HCT116 (cell line): ENCODE data around the gene BRIP1. TPM values are rescaled to one million over a fixed set of nuclear protein-coding genes. Genes with fewer than 3 reads are reported as not detected.

Experiments used
- ATAC-seq: fragments of 200-7000 bp; cut with Tn5 transposase; 2 replicates; pipeline ENCODE4 v1.9.1; 2020; ENCODE audit warnings: mild to moderate bottlenecking, moderate library complexity
- BruUV-seq: library from RNA; stranded (reverse); fragments of 400-500 nt; replicated peaks from 2 replicates; lab custom pipeline; 2021; lab: Mats Ljungman, UMichigan
- CTCF ChIA-PET: fragments of 300-600 bp; sonication (Branson Sonifier 250); formaldehyde crosslinking; loops from one replicate; lab custom pipeline; 2021; ENCODE audit warnings: antibody characterized with exemption; lab: Charles Lee
- POLR2A ChIA-PET: fragments of 300-600, 350-600 bp; sonication (Branson Sonifier 250); formaldehyde crosslinking; loops from one replicate; lab custom pipeline; 2021; ENCODE audit warnings: antibody characterized with exemption; lab: Charles Lee
- RAD21 ChIA-PET, 2 experiments: fragments of 300-600 bp; sonication (Branson Sonifier 250); formaldehyde crosslinking; loops; one replicate each; lab custom pipeline; 2023; ENCODE audit warnings: low total read pairs in 2 of 2; ENCODE audit not compliant: uncharacterized antibody in 2 of 2, unreplicated experiment in 2 of 2, low non-redundant PET in 1 of 2; lab: Charles Lee
- DNase-seq: peaks from one replicate; pipeline ENCODE4 v3.0.0-alpha.2; 2010; ENCODE audit warnings: low read depth, low spot score
- H2AFZ ChIP-seq: fragments of 200-600 bp; shearing (Covaris generic), sonication (generic); 2 replicates; pipeline ENCODE4 v1.6.1; 2017; ENCODE audit warnings: low read depth, mixed run types, mixed read lengths, antibody characterized with exemption, low read length; ENCODE audit not compliant: poor library complexity, severe bottlenecking
- H3K27ac ChIP-seq: 2 replicates; pipeline ENCODE4 v1.5.1; 2012; ENCODE audit warnings: low read depth, low read length
- H3K27me3 ChIP-seq: fragments of 200-600 bp; sonication (generic); 2 replicates; pipeline ENCODE4 v1.6.1; 2016; ENCODE audit warnings: mixed run types, low read length, mixed read lengths; ENCODE audit not compliant: insufficient read depth
- H3K36me3 ChIP-seq, 2 experiments: fragments of 200-500 bp in 1 of 2; fragments of 200-600 bp in 1 of 2; sonication (Bioruptor generic) in 1 of 2; sonication (generic) in 1 of 2; 2 replicates each; pipeline versions ENCODE4 v1.5.1 to v1.6.1; 2014 to 2016; ENCODE audit warnings: low read length in 2 of 2, inconsistent platforms in 1 of 2, mixed read lengths in 1 of 2, mixed run types in 1 of 2; ENCODE audit not compliant: insufficient read depth in 2 of 2, control insufficient read depth in 1 of 2
- H3K4me1 ChIP-seq, 2 experiments: fragments of 200-600 bp in 1 of 2; sonication (generic) in 1 of 2; 2 replicates each; pipeline versions ENCODE4 v1.5.1 to v1.6.1; 2012 to 2017; ENCODE audit warnings: low read length in 2 of 2, inconsistent platforms in 1 of 2, mild to moderate bottlenecking in 1 of 2, mixed read lengths in 1 of 2, mixed run types in 1 of 2, moderate library complexity in 1 of 2; ENCODE audit not compliant: insufficient read depth in 2 of 2, control insufficient read depth in 1 of 2
- H3K4me2 ChIP-seq: fragments of 200-600 bp; sonication (generic); 2 replicates; pipeline ENCODE4 v1.6.1; 2017; ENCODE audit warnings: mixed run types, low read length, mixed read lengths
- H3K4me3 ChIP-seq, 2 experiments: fragments of 200-600 bp in 1 of 2; sonication (generic) in 1 of 2; replicated peaks in 1 of 2; 2 replicates each; pipeline ENCODE4 v1.5.1; 2011 to 2016; ENCODE audit warnings: low read length in 2 of 2, control low read depth in 1 of 2, low read depth in 1 of 2, mild to moderate bottlenecking in 1 of 2, mixed read lengths in 1 of 2, mixed run types in 1 of 2
- H3K79me2 ChIP-seq: fragments of 200-600 bp; sonication (generic); 2 replicates; pipeline ENCODE4 v1.6.1; 2017; ENCODE audit warnings: mild to moderate bottlenecking, mixed run types, low read length, moderate library complexity, mixed read lengths; ENCODE audit not compliant: insufficient read depth
- H3K9ac ChIP-seq: fragments of 200-600 bp; sonication (generic); 2 replicates; pipeline ENCODE4 v1.6.1; 2016; ENCODE audit warnings: low read length, mixed read lengths
- H3K9me2 ChIP-seq: fragments of 200-600 bp; sonication (generic), shearing (Covaris generic); 2 replicates; pipeline ENCODE4 v1.6.1; 2017; ENCODE audit warnings: mixed run types, mild to moderate bottlenecking, moderate library complexity; ENCODE audit not compliant: insufficient read depth
- H3K9me3 ChIP-seq, 2 experiments: fragments of 200-500 bp in 1 of 2; fragments of 200-600 bp in 1 of 2; sonication (Bioruptor generic) in 1 of 2; sonication (generic) in 1 of 2; 2 replicates each; pipeline ENCODE4 v1.6.1; 2014 to 2017; ENCODE audit warnings: low read length in 2 of 2, mixed read lengths in 2 of 2, inconsistent platforms in 1 of 2, low read depth in 1 of 2, mild to moderate bottlenecking in 1 of 2, mixed run types in 1 of 2, moderate library complexity in 1 of 2; ENCODE audit not compliant: control insufficient read depth in 1 of 2, insufficient read depth in 1 of 2
- H4K20me1 ChIP-seq: fragments of 200-600 bp; sonication (generic), shearing (Covaris generic); 2 replicates; pipeline ENCODE4 v1.6.1; 2017; ENCODE audit warnings: mixed run types, mild to moderate bottlenecking, moderate library complexity; ENCODE audit not compliant: insufficient read depth
- ELF1 ChIP-seq: IDR thresholded peaks from 2 replicates; pipeline ENCODE4 v1.6.1; 2012; ENCODE audit warnings: low read depth, borderline replicate concordance
- EZH2 ChIP-seq: fragments of 200-600 bp; sonication (generic); IDR thresholded peaks from 2 replicates; pipeline ENCODE4 v1.6.1; 2017; ENCODE audit warnings: antibody characterized with exemption, mixed run types
- EZH2phosphoT487 ChIP-seq: fragments of 200-600 bp; IDR thresholded peaks from 2 replicates; pipeline ENCODE4 v1.6.1; 2018; ENCODE audit warnings: antibody characterized with exemption, borderline replicate concordance
- FOSL1 ChIP-seq: IDR thresholded peaks from 2 replicates; pipeline ENCODE4 v1.6.1; 2012; ENCODE audit warnings: low read depth
- JUND ChIP-seq: IDR thresholded peaks from 2 replicates; pipeline ENCODE4 v1.6.1; 2012
- POLR2A ChIP-seq: IDR thresholded peaks from 2 replicates; pipeline ENCODE4 v1.7.0; 2011; ENCODE audit warnings: borderline replicate concordance; ENCODE audit not compliant: insufficient read depth, insufficient read length; ENCODE audit errors: extremely low read depth
- POLR2AphosphoS5 ChIP-seq: IDR thresholded peaks from 2 replicates; pipeline ENCODE4 v1.6.1; 2011; ENCODE audit warnings: mild to moderate bottlenecking, low read depth, low read length, moderate library complexity
- RAD21 ChIP-seq: IDR thresholded peaks from 2 replicates; pipeline ENCODE4 v1.6.1; 2012; ENCODE audit warnings: low read depth, mild to moderate bottlenecking
- REST ChIP-seq: IDR thresholded peaks from 2 replicates; pipeline ENCODE4 v1.6.1; 2012; ENCODE audit warnings: low read depth
- SIN3A ChIP-seq: IDR thresholded peaks from 2 replicates; pipeline ENCODE4 v1.6.1; 2012; ENCODE audit warnings: low read depth
- SP1 ChIP-seq: IDR thresholded peaks from 2 replicates; pipeline ENCODE4 v1.6.1; 2012; ENCODE audit warnings: low read depth
- SRF ChIP-seq: IDR thresholded peaks from 2 replicates; pipeline ENCODE4 v1.6.1; 2012; ENCODE audit warnings: low read depth
- TCF7L2 ChIP-seq: IDR thresholded peaks from 2 replicates; pipeline ENCODE4 v1.7.0; 2011; ENCODE audit warnings: borderline replicate concordance, inconsistent platforms; ENCODE audit not compliant: insufficient read depth, insufficient read length; ENCODE audit errors: extremely low read depth
- ZFX ChIP-seq: fragments of 450-650 bp; IDR thresholded peaks from 2 replicates; pipeline ENCODE4 v1.6.1; 2017
- ZNF274 ChIP-seq: fragments of 200-500 bp; sonication (Bioruptor generic); IDR thresholded peaks from 2 replicates; pipeline ENCODE4 v1.6.1; 2014; ENCODE audit warnings: mild to moderate bottlenecking, low read depth, low read length, inconsistent platforms
- intact Hi-C: fragments of 100-400 bp; cut with micrococcal nuclease; formaldehyde crosslinking; loops from 2 replicates; pipeline ENCODE4 v1.10.0; 2022
- total RNA-seq: library from RNA; stranded (reverse); gene quantifications from one replicate; pipeline ENCODE4 v1.2.1, GENCODE V29; 2021; ENCODE audit not compliant: unreplicated experiment

The BRIP1 gene
- total RNA-seq, 1 experiment from 2014 or later, result 22.2 TPM

GRCh38 chr17:61732169-61732568 lies 131.2 kb downstream of the BRIP1 start (continued):
- TF ChIP-seq REST (no peak), SIN3A (no peak), ZNF274 (no peak), POLR2AphosphoS5 (no peak)

GRCh38 chr17:61731330-61731729 lies 132.0 kb downstream of the BRIP1 start:
- CTCF ChIA-PET, result no interaction called here
- Histone ChIP-seq H3K9me3 (no peaks in the 10 kb centered on the region), H3K9me2 (no peaks in the 10 kb centered on the region), H3K9ac (no peak overlapping the region), H2AFZ (no peak overlapping the region), H3K4me3 (no peak overlapping the region), H3K27me3 (no peaks in the 10 kb centered on the region), H3K4me1 (no peaks in the 10 kb centered on the region), H3K36me3 (peaks cover 0 to 8% of the 10 kb centered on the region in 2 experiments; a peak in 1 of 4 replicates), H3K27ac (no peak overlapping the region), H3K4me2 (no peak overlapping the region), H4K20me1 (no peaks in the 10 kb centered on the region), H3K79me2 (no peaks in the 10 kb centered on the region)
- intact Hi-C loops, result no loop called here
- DNase-seq (no peak), ATAC-seq (no peak)
- POLR2A ChIA-PET, result no interaction called here
- TF ChIP-seq FOSL1, result no peak
- no peak for TF ChIP-seq SRF
- TF ChIP-seq EZH2phosphoT487, result no peak
- TF ChIP-seq POLR2A, result no peak
- TF ChIP-seq ELF1, result no peak
- TF ChIP-seq JUND, result no peak
- TF ChIP-seq TCF7L2, result no peak
- no peak for TF ChIP-seq SP1
- no peak for TF ChIP-seq ZNF274
- TF ChIP-seq RAD21, result no peak
- no peak for TF ChIP-seq EZH2
- TF ChIP-seq POLR2AphosphoS5, result no peak
- no peak for TF ChIP-seq ZFX
- no peak for TF ChIP-seq REST
- TF ChIP-seq SIN3A, result no peak
- RAD21 ChIA-PET, result no interaction called here
- no TSS peak for BruUV-seq
